Neutrophil (primary cell): ENCODE results near the gene EZH1.
A peak's percentile ranks its signal among the peaks of the same experiment; 100 is the strongest.

ENCODE experiments used
- H3K27ac ChIP-seq: fragments of 200-600 bp; sonication (generic); 2 replicates; pipeline ENCODE4 v1.5.1; 2016; ENCODE audit warnings: mild to moderate bottlenecking, moderate library complexity
- H3K27me3 ChIP-seq: fragments of 200-600 bp; sonication (generic); 2 replicates; pipeline ENCODE4 v1.6.0; 2016; ENCODE audit warnings: mild to moderate bottlenecking
- H3K36me3 ChIP-seq: fragments of 200-600 bp; sonication (generic); 2 replicates; pipeline ENCODE4 v1.5.1; 2017
- H3K4me1 ChIP-seq, 2 experiments: fragments of 200-600 bp in 1 of 2; sonication (generic) in 1 of 2; 1 replicate in 1 of 2; 2 replicates in 1 of 2; pipeline versions ENCODE4 v1.5.1 to v1.6.1; 2013 to 2016; ENCODE audit warnings: low read depth in 1 of 2, low read length in 1 of 2, mild to moderate bottlenecking in 1 of 2, moderate library complexity in 1 of 2; ENCODE audit not compliant: control insufficient read depth in 1 of 2, insufficient read depth in 1 of 2
- H3K4me3 ChIP-seq, 2 experiments: fragments of 200-600 bp in 1 of 2; sonication (generic) in 1 of 2; 1 replicate in 1 of 2; 2 replicates in 1 of 2; pipeline ENCODE4 v1.5.1; 2013 to 2016; ENCODE audit warnings: low read depth in 1 of 2, low read length in 1 of 2, mild to moderate bottlenecking in 1 of 2, moderate library complexity in 1 of 2
- H3K9me3 ChIP-seq: fragments of 200-600 bp; sonication (generic); 2 replicates; pipeline ENCODE4 v1.5.1; 2016
- CTCF ChIP-seq: fragments of 200-600 bp; sonication (generic); IDR thresholded peaks from 2 replicates; pipeline ENCODE4 v1.5.1; 2016; ENCODE audit warnings: antibody characterized with exemption

The EZH1 gene

GRCh38 chr17:42677921-42678781 lies 66.7 kb downstream of the EZH1 start:
- H3K4me3 ChIP-seq = peak overlapping the region; percentile 75 to 80
- peaks cover 69 to 80% of the 10 kb centered on the region in 2 experiments for H3K4me1 ChIP-seq
- H3K9me3 ChIP-seq = no peaks in the 10 kb centered on the region
- no peak for TF ChIP-seq CTCF
- H3K27ac ChIP-seq = peak overlapping the region; percentile 73
- H3K36me3 ChIP-seq = no peaks in the 10 kb centered on the region
- peaks cover 72% of the 10 kb centered on the region for H3K27me3 ChIP-seq

DNA sequence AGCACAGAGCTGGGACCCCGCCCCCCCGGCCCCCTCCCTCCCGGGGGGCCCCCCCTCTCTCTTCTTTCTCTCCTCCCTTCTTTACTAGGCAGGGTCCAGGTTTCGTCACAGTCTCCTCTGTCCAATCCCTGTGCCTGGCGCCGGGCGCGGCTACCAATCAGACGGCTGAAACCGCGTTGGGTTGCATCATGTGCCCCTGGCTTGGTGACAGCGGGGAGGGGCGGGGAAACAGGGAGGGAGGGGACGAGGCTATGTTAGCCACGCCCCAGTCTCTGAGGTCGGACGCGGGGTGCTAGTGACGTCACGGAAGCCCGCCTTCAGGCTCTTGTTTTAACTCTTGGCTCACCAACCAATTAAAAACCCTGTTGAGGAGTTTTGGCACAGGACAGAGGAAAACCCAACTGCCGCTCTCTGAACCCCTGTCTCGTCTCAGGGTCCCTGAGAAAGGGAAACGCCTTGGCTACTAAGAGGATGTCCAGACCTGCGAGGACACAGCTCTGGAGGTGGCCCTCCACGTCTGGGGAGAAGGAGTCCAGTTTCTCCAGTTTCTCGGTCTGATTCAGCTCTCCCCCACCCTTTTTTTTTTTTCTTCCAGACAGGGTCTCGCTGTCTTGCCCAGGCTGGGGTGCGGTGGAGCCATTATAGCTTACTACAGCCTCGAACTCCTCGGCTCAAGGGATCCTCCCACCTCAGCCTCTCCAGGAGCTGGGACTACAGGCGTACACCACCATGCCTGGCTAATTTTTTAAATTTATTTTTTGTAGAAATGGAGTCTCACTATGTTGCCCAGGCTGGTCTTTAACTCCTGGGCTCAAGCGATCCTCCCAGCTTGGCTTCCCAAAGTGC lies 67.6 kb downstream of the EZH1 start:
- peak overlapping the region; percentile 75 to 80 for H3K4me3 ChIP-seq
- no peaks in the 10 kb centered on the region for H3K9me3 ChIP-seq
- H3K27me3 ChIP-seq = peaks cover 72% of the 10 kb centered on the region
- TF ChIP-seq CTCF = peak; percentile 23
- H3K4me1 ChIP-seq = peaks cover 63 to 71% of the 10 kb centered on the region in 2 experiments
- H3K36me3 ChIP-seq = no peaks in the 10 kb centered on the region
- peak overlapping the region; percentile 73 for H3K27ac ChIP-seq

GRCh38 chr17:42676424-42677011 lies 68.3 kb downstream of the EZH1 start, which contains the start of gene PLEKHH3:
Gene PLEKHH3, minus strand, starts transcription at chr17:42676994. Its CDS starts 431 bp downstream, at chr17:42676563.
- H3K4me3 ChIP-seq = peak within 1 kb of the TSS; percentile 75 to 80
- peaks cover 57 to 69% of the 10 kb centered on the region in 2 experiments for H3K4me1 ChIP-seq
- peak within 1 kb of the TSS; percentile 73 for H3K27ac ChIP-seq
- H3K9me3 ChIP-seq = no peaks in the 10 kb centered on the region
- no peaks in the 10 kb centered on the region for H3K36me3 ChIP-seq
- no peak for TF ChIP-seq CTCF
- peaks cover 72% of the 10 kb centered on the region for H3K27me3 ChIP-seq

GRCh38 chr17:42675965-42676423 lies 68.8 kb downstream of the EZH1 start:
- Histone ChIP-seq H3K9me3 (no peaks in the 10 kb centered on the region), H3K36me3 (no peaks in the 10 kb centered on the region), H3K27me3 (peaks cover 72% of the 10 kb centered on the region), H3K27ac (peak overlapping the region; percentile 38), H3K4me3 (peak overlapping the region; percentile 75 to 80), H3K4me1 (peaks cover 57 to 66% of the 10 kb centered on the region in 2 experiments)
- no peak for TF ChIP-seq CTCF

DNA sequence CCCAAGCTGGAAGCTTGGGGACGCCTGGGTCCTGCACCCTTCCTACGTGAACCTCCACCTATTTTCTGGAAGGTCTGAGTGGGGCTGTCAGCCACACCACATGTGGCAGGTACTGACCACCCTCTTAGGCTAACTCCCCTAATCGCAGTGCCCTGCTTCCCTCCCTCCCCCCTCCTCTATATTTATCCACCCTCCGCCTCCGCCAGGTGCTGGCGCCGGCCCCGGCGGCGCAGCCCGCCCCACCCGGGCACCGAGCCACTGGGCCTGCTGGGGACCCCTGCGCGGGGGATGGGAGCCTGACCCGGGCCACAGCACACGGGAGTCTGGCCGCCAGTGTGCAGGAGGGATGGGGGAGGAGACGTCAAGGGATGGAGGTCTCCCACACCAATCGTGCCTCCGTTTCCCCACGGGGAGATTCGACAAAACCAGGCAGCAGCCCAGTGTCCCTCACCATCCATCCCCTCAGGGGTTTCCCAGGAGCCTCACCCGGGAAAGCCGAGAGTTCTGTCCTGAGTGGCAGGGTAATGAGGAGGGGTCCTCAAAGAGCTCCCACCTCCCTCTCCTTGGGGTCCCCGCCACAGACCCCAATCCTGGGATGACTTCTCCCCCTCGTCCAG lies 69.4 kb downstream of the EZH1 start:
- peaks cover 58 to 71% of the 10 kb centered on the region in 2 experiments for H3K4me1 ChIP-seq
- no peaks in the 10 kb centered on the region for H3K9me3 ChIP-seq
- H3K27ac ChIP-seq = peak overlapping the region; percentile 38
- H3K4me3 ChIP-seq = peak overlapping the region in 1 of 2 experiments; percentile 75
- H3K27me3 ChIP-seq = peaks cover 72% of the 10 kb centered on the region
- no peak for TF ChIP-seq CTCF
- H3K36me3 ChIP-seq = no peaks in the 10 kb centered on the region
